Mammary epithelial cell (primary cell): ENCODE measurements around the gene ATP2C2.

Experiments
- CTCF ChIP-seq, 2 donors: IDR thresholded peaks in 1 of 2; conservative IDR thresholded peaks in 1 of 2; 2 replicates each; pipeline ENCODE4 v1.5.1; 2011 to 2012; ENCODE audit warnings: inconsistent platforms in 2 of 2, low read length in 2 of 2, mild to moderate bottlenecking in 2 of 2, control low read depth in 1 of 2, low read depth in 1 of 2; ENCODE audit not compliant: insufficient read depth in 1 of 2; ENCODE audit errors: extremely low read depth in 1 of 2
- EZH2 ChIP-seq: IDR thresholded peaks from 2 replicates; pipeline ENCODE4 v1.6.1; 2012; ENCODE audit warnings: low read length, inconsistent platforms, borderline replicate concordance

GRCh38 chr16:84503751-84504395 is 135.5 kb downstream of the ATP2C2 start:
- TF ChIP-seq CTCF (conservative IDR thresholded peaks at IDR 0.05 in 1 of 2, IDR thresholded peaks at IDR 0.05 in 1 of 2; ENCODE audit: extremely low read depth in 1 of 2, insufficient read depth in 1 of 2, low read depth in 1 of 2, low read length in 2 of 2) (no peak), EZH2 (no peak)
